HAP-1 (cell line): Measurements from ENCODE around the gene SIRT4.

Experiments used
- DNase-seq, 2 experiments: peaks; one replicate each; pipeline ENCODE4 v3.0.0-alpha.2; 2016 to 2020; ENCODE audit warnings: low spot score in 2 of 2
- H3K27me3 ChIP-seq: fragments of 250-450 bp; sonication (Bioruptor Pico); 2 replicates; pipeline ENCODE4 v1.5.1; 2020; ENCODE audit warnings: low read depth, mild to moderate bottlenecking, moderate library complexity
- H3K36me3 ChIP-seq: fragments of 250-450 bp; sonication (Bioruptor Pico); replicated peaks from 2 replicates; pipeline ENCODE4 v1.5.1; 2020; ENCODE audit warnings: mild to moderate bottlenecking
- H3K4me1 ChIP-seq: fragments of 250-450 bp; sonication (Bioruptor Pico); 2 replicates; pipeline ENCODE4 v1.5.1; 2020; ENCODE audit warnings: mild to moderate bottlenecking
- H3K4me3 ChIP-seq: fragments of 250-450 bp; sonication (Bioruptor Pico); 2 replicates; pipeline ENCODE4 v1.5.1; 2020; ENCODE audit warnings: mild to moderate bottlenecking, moderate library complexity
- H3K9me3 ChIP-seq: fragments of 250-450 bp; sonication (Bioruptor Pico); 2 replicates; pipeline ENCODE4 v1.5.1; 2020; ENCODE audit warnings: mild to moderate bottlenecking, moderate library complexity
- in situ Hi-C: fragments of 300-500 bp; cut with MboI; formaldehyde crosslinking; loops from 3 replicates; pipeline ENCODE4 v1.14.3; 2020; ENCODE audit warnings: low sequenced_read_pairs, inconsistent platforms, mixed read lengths

Gene SIRT4

GRCh38 chr12:120353556-120354317 lies 51.6 kb downstream of the SIRT4 start:
- H3K4me1 ChIP-seq = no peaks in the 10 kb centered on the region
- H3K27me3 ChIP-seq = no peaks in the 10 kb centered on the region
- peaks cover 83% of the 10 kb centered on the region for H3K36me3 ChIP-seq
- in situ Hi-C loops = no loop called here
- no peaks in the 10 kb centered on the region for H3K9me3 ChIP-seq
- H3K4me3 ChIP-seq = no peak overlapping the region
- DNase-seq = no peak

GRCh38 chr12:120356567-120357030 lies 54.5 kb downstream of the SIRT4 start:
- in situ Hi-C loops = no loop called here
- Histone ChIP-seq H3K4me3 (no peak overlapping the region), H3K27me3 (no peaks in the 10 kb centered on the region), H3K36me3 (peaks cover 86% of the 10 kb centered on the region), H3K9me3 (no peaks in the 10 kb centered on the region), H3K4me1 (peaks cover 7% of the 10 kb centered on the region)
- DNase-seq = peak; percentile 78 to 88

- no peaks in the 10 kb centered on the region for H3K9me3 ChIP-seq
- no peaks in the 10 kb centered on the region for H3K27me3 ChIP-seq
- H3K4me1 ChIP-seq = peaks cover 10% of the 10 kb centered on the region
- peaks cover 88% of the 10 kb centered on the region for H3K36me3 ChIP-seq
- no peak for DNase-seq
- in situ Hi-C loops = no loop called here
- no peak overlapping the region for H3K4me3 ChIP-seq
Measured at GRCh38 chr12:120357104-120357503, 55.0 kb downstream of the SIRT4 start.

DNA sequence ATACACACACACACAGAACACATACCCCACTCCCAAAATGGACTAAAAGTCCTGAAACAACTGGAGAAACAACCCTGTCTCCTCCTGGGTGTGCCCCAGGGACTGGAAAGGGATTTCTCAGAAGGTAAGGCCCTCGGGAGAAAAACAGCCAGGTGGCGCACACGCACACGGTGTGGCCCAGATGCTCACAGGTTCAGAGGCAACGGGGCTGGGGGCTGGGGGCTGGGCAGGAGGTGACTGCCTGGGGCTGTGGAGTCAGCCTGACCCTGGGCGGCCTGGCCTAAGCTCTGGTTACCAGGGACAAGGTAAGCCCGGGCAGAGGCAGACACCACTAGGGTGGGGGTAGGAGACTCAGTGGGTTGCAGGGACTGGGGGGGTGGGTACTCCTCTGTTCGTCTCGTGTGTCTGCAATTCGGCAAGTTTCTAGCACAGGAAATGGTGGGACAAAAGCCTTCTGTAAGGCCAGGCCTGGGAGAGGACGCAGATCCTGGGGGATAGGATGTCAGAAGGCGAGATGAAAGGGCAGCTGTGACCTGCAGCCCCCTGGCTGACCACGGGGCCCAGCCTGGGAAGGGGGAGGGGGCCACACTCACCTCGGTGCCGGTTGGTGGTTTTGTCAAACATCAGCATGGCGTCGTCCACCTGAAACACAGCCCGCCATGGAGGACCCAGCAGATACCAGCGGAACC lies 56.4 kb downstream of the SIRT4 start:
- in situ Hi-C loops = no loop called here
- Histone ChIP-seq H3K27me3 (no peaks in the 10 kb centered on the region), H3K4me1 (peaks cover 22% of the 10 kb centered on the region), H3K4me3 (no peak overlapping the region), H3K9me3 (no peaks in the 10 kb centered on the region), H3K36me3 (peaks cover 87% of the 10 kb centered on the region)
- no peak for DNase-seq

DNA sequence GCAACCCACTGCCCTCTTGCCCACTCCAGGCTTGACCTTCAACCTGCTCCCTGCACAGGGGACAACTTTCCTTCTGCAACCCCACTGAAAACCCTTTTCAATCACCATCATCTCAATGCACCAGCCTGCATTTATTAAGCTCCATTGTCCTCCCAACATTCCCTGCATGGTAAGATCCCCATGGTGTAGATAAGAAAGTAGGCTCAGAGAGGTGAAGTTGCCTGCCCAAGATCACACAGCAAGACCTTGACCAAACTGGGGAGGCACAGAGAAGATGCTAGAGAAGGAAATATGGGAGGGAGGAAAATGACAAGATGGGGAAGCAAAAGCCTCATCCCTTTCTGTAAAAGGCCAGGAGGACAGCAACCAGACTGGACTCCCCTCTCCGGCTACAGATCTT lies 57.0 kb downstream of the SIRT4 start:
- Histone ChIP-seq H3K27me3 (no peaks in the 10 kb centered on the region), H3K4me1 (peaks cover 22% of the 10 kb centered on the region), H3K9me3 (no peaks in the 10 kb centered on the region), H3K4me3 (no peak overlapping the region), H3K36me3 (peaks cover 87% of the 10 kb centered on the region)
- in situ Hi-C loops = no loop called here
- DNase-seq = no peak

GRCh38 chr12:120361506-120362208 lies 59.5 kb downstream of the SIRT4 start:
- Histone ChIP-seq H3K27me3 (no peaks in the 10 kb centered on the region), H3K36me3 (peaks cover 92% of the 10 kb centered on the region), H3K4me3 (peak overlapping the region; percentile 25), H3K4me1 (peaks cover 24% of the 10 kb centered on the region), H3K9me3 (no peaks in the 10 kb centered on the region)
- in situ Hi-C loops = loop anchor here (5.0 kb wide), 1 partner anchor 71 kb away; no protein-coding TSS in a partner anchor
- DNase-seq = peak; percentile 96
